Peyer's patch (tissue), 4 donors: ENCODE measurements around the gene ATP2B2. TPM values are rescaled to one million over a fixed set of nuclear protein-coding genes. Genes with fewer than 3 reads are reported as not detected.

ENCODE experiments used
- DNase-seq, 3 donors: peaks; one replicate each; pipeline ENCODE4 v3.0.0-alpha.2; 2017 to 2019
- H3K27ac ChIP-seq, 4 donors: fragments of 200-600 bp; sonication (generic); one replicate each; pipeline ENCODE4 v1.5.1; 2016 to 2019
- H3K27me3 ChIP-seq, 2 donors: fragments of 200-600 bp; sonication (generic); one replicate each; pipeline ENCODE4 v1.5.1; 2019
- H3K36me3 ChIP-seq, 3 donors: fragments of 200-600 bp; sonication (generic); one replicate each; pipeline ENCODE4 v1.5.1; 2016 to 2019
- H3K4me1 ChIP-seq, 4 donors: fragments of 200-600 bp; sonication (generic); one replicate each; pipeline ENCODE4 v1.5.1; 2016 to 2019
- H3K4me3 ChIP-seq, 4 donors: fragments of 200-600 bp; sonication (generic); 1 replicate in 3 of 4; 2 replicates in 1 of 4; pipeline ENCODE4 v1.5.1; 2016 to 2019; ENCODE audit warnings: mild to moderate bottlenecking in 1 of 4
- H3K9me3 ChIP-seq, 4 donors: fragments of 200-600 bp; sonication (generic); one replicate each; pipeline ENCODE4 v1.5.1; 2016 to 2019; ENCODE audit warnings: mild to moderate bottlenecking in 1 of 4
- POLR2A ChIP-seq, 2 donors: fragments of 450-650 bp; IDR thresholded peaks; one replicate each; pipeline ENCODE4 v1.5.1; 2017; ENCODE audit warnings: antibody characterized with exemption in 2 of 2, mild to moderate bottlenecking in 2 of 2, moderate library complexity in 2 of 2
- total RNA-seq, 4 donors: library from RNA; depleted of rRNA; stranded (reverse); fragments of >200 nt; gene quantifications; one replicate each; pipeline ENCODE4 v1.1.0, GENCODE V29; 2016
- TF ChIP-seq, protein P1 (sequence below), 6 experiments: fragments of 450-650 bp in 4 of 6; fragments of 200-600 bp in 2 of 6; sonication (generic) in 1 of 6; IDR thresholded peaks; one replicate each; pipeline ENCODE4 v1.5.1; 2017 to 2019; ENCODE audit warnings: antibody characterized with exemption in 6 of 6, mild to moderate bottlenecking in 3 of 6, moderate library complexity in 1 of 6

The ATP2B2 gene
- total RNA-seq, 4 donors from 2014 or later, result not detected

DNA sequence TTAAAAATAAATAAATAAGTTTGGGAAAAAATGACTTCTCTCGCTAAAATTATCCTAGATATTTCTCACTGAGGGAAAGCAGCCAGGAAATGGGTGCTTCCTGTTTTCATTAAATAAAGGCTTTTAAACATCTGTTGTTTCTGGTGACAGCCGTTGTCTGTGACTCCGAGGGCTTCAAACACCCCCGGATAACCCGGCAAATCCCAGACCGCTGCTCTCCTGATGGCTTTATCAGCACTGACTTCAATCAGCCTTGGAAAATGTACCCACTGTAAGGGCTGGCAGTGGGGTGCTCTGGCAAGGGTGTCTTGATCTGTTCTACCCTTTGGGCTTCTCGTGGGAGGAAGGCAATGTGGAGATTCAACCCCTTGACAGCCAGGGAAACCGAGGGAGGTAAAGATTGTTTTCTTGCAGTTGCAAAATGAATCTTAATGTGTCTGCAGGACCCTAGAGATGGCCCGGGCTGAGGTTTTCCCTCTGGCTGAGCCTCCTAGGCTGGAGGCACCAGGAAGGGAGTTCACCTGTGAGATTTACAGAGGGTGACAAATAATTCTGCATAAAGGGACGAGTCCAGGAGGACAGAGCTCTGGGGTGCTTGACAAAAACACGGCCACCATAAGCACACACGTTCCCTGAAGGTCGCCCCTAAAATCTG is 150.9 kb downstream of the ATP2B2 start:
- Histone ChIP-seq H3K27me3 (no peaks in the 10 kb centered on the region), H3K9me3 (no peaks in the 10 kb centered on the region), H3K36me3 (no peaks in the 10 kb centered on the region), H3K27ac (no peak overlapping the region), H3K4me1 (no peaks in the 10 kb centered on the region), H3K4me3 (no peak overlapping the region)
- no peak for DNase-seq
- TF ChIP-seq, protein P1, sequence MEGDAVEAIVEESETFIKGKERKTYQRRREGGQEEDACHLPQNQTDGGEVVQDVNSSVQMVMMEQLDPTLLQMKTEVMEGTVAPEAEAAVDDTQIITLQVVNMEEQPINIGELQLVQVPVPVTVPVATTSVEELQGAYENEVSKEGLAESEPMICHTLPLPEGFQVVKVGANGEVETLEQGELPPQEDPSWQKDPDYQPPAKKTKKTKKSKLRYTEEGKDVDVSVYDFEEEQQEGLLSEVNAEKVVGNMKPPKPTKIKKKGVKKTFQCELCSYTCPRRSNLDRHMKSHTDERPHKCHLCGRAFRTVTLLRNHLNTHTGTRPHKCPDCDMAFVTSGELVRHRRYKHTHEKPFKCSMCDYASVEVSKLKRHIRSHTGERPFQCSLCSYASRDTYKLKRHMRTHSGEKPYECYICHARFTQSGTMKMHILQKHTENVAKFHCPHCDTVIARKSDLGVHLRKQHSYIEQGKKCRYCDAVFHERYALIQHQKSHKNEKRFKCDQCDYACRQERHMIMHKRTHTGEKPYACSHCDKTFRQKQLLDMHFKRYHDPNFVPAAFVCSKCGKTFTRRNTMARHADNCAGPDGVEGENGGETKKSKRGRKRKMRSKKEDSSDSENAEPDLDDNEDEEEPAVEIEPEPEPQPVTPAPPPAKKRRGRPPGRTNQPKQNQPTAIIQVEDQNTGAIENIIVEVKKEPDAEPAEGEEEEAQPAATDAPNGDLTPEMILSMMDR (IDR thresholded peaks at IDR 0.05), result no peak

DNA sequence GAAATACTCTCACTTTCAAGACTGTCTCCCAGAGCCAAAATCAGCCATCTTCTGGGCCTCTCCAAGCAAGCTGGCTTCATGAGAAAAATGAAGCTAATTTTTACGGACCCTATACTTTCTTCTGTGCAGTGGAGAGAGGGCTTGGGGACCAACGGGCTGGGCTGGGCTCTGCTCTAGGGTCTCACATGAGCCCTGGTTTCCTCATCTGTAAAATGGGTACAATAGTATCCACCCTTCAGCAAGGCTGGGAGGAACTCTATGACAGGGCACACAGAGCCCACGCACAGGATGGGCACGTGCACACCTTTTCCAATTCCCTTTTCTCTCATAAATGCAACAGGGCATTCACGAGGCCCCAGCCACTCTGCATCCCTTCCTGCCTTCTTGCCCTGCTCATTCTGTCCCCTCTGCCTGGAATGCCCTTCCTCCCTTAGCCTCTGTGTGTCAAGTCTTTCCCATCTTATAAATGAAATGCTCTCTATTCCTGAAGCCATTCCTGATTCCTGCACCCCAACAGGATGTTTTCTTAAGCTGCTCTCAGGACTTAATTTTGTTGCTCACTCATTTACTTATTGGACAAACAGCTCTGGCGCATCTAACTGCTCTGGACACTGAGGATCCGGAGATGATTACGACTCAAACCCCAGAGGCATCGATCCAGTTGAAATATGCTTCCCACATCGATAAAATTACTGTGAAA is 151.6 kb downstream of the ATP2B2 start:
- no peak overlapping the region for H3K4me3 ChIP-seq
- no peak for DNase-seq
- no peaks in the 10 kb centered on the region for H3K27me3 ChIP-seq
- H3K36me3 ChIP-seq, result no peaks in the 10 kb centered on the region
- H3K9me3 ChIP-seq, result no peaks in the 10 kb centered on the region
- H3K4me1 ChIP-seq, result no peaks in the 10 kb centered on the region
- no peak overlapping the region for H3K27ac ChIP-seq
- TF ChIP-seq, protein P1 (IDR thresholded peaks at IDR 0.05), result no peak
- TF ChIP-seq POLR2A (IDR thresholded peaks at IDR 0.05), result no peak

DNA sequence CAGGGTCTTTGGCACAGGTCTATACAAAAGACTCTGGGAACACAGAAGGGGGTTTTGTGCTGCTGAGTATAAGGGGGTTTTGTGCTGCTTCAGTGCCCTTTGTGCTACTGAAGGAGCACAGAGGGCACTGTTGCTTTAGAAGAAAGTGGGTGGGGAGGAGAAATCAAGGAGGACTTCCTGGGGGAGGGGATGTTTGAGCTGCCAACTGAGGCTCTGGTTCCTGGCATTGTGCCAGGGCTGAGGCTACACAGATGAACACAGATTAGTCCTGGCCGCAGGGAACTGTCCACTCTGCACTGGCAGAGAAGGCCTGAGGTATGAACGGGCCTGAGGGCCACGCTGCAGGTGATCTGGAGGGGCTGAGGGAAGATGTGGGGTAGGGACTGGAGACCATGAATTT is 152.2 kb downstream of the ATP2B2 start:
- TF ChIP-seq, protein P1 (IDR thresholded peaks at IDR 0.05), result no peak
- no peak for TF ChIP-seq POLR2A (IDR thresholded peaks at IDR 0.05)
- Histone ChIP-seq H3K4me3 (no peak overlapping the region), H3K9me3 (no peaks in the 10 kb centered on the region), H3K27me3 (no peaks in the 10 kb centered on the region), H3K27ac (no peak overlapping the region), H3K36me3 (no peaks in the 10 kb centered on the region), H3K4me1 (no peaks in the 10 kb centered on the region)
- DNase-seq, result no peak

DNA sequence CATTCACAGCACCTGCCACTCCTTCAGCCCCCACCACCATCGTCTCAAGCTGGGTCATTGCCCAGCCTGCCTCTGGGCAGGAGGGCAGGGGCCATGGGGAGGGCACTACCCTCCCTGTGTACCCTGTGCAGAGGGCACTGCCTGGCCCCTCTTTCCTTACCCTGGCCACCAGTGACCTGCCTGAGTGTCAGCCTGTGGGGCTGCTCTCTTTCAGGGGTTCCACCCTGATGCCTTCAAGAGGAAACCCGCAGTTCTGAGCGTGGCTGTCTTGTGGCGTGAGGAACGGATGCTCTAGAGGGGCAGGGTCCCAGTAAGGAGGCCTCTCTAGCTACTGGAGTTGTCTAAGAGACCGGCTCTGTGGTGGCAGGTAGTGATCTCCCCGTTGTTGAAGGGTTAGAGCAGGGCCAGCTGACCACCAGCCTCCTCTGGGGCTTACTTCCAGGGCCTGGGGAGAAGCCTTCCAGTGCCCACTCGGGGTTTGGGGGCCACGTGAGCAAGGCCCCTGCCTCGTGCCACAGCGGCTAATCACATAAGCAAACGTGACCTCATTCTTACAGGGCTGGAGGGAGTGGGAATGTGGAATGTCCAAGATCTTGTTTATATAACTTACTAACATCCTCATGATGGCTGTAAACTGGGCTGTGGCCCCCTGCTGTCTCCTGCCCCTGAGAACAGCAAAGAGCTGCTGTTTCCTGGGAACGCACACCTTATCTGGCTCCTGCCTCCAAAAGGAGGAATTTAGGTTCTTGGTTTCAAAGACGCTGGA is 153.1 kb downstream of the ATP2B2 start:
- no peak overlapping the region for H3K4me3 ChIP-seq
- H3K4me1 ChIP-seq, result no peaks in the 10 kb centered on the region
- no peak for TF ChIP-seq POLR2A (IDR thresholded peaks at IDR 0.05)
- TF ChIP-seq, protein P1 (IDR thresholded peaks at IDR 0.05), result no peak
- peak in 1 of 3 donors; percentile 22 for DNase-seq
- no peak overlapping the region for H3K27ac ChIP-seq
- H3K36me3 ChIP-seq, result no peaks in the 10 kb centered on the region
- H3K27me3 ChIP-seq, result no peaks in the 10 kb centered on the region
- H3K9me3 ChIP-seq, result no peaks in the 10 kb centered on the region

DNA sequence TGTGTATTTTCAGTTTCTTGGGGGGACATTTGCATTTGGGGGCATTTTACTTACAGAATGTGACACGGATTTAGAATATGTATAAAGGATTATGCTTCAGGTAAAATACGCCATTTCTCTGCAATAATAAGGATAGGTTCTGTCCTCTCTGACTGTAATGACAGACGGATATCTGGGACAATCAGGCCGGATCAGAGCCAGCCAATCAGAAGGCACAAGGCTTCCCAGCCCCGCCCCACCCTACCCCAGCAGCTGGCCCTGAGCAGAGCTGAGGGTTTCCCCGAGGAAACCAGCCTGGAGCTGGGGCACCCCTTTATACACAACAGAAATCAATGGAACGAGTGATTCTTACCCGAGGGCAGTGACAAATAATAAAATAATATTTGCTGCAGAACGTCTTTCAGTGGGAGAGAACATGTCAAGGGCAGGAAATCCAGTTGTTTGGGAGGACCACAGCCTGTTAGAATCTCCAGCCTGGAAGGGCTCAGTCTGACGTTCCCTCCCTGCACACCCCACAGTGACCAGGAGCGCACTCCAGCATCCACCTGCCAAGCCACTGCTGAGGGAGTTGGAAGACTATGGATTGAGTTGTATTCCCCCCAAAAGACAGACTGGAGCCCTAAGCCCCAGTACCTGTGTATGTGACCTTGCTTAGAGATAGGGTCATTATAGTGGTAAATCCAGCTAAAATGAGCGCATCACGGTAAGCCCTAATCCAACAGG is 154.2 kb downstream of the ATP2B2 start:
- Histone ChIP-seq H3K4me3 (no peak overlapping the region), H3K36me3 (no peaks in the 10 kb centered on the region), H3K4me1 (no peaks in the 10 kb centered on the region), H3K9me3 (no peaks in the 10 kb centered on the region), H3K27ac (no peak overlapping the region), H3K27me3 (no peaks in the 10 kb centered on the region)
- peak in 1 of 3 donors; percentile 7 for DNase-seq
- TF ChIP-seq POLR2A (IDR thresholded peaks at IDR 0.05), result no peak
- TF ChIP-seq, protein P1 (IDR thresholded peaks at IDR 0.05), result no peak
